Omental fat pad (tissue), 4 donors: Measurements from ENCODE around the gene DUSP19. TPM values are rescaled to one million over a fixed set of nuclear protein-coding genes. Genes with fewer than 3 reads are reported as not detected.

ENCODE experiments used
- ATAC-seq: fragments of 150-250 bp; one replicate; pipeline ENCODE4 v1.9.1; 2016; ENCODE audit warnings: mild to moderate bottlenecking, moderate library complexity; ENCODE audit not compliant: low FRiP score
- DNase-seq: peaks from one replicate; pipeline ENCODE4 v3.0.0-alpha.2; 2019; ENCODE audit warnings: low spot score
- CTCF ChIP-seq, 3 donors: fragments of 450-650 bp; IDR thresholded peaks; one replicate each; pipeline ENCODE4 v1.5.1; 2016 to 2017; ENCODE audit warnings: antibody characterized with exemption in 3 of 3, mild to moderate bottlenecking in 3 of 3, moderate library complexity in 2 of 3
- total RNA-seq, 4 donors: library from RNA; depleted of rRNA; stranded (reverse); fragments of >200 nt; gene quantifications; one replicate each; pipeline ENCODE4 v1.1.0, GENCODE V29; 2016

DUSP19 gene
- total RNA-seq, 4 donors from 2014 or later: 0.60 to 2.8 (median 1.5) TPM

- DNase-seq (no peak), ATAC-seq (no peak)
- TF ChIP-seq CTCF (IDR thresholded peaks at IDR 0.05): no peak
Observed at GRCh38 chr2:183089192-183089851, 10.8 kb downstream of the DUSP19 start.

- no peak for DNase-seq
- no peak for ATAC-seq
- no peak for TF ChIP-seq CTCF (IDR thresholded peaks at IDR 0.05)
Observed at GRCh38 chr2:183091318-183091953, 12.9 kb downstream of the DUSP19 start.

GRCh38 chr2:183091954-183092345 is 13.4 kb downstream of the DUSP19 start:
- DNase-seq (no peak), ATAC-seq (no peak)
- no peak for TF ChIP-seq CTCF (IDR thresholded peaks at IDR 0.05)

GRCh38 chr2:183093857-183094657 is 15.5 kb downstream of the DUSP19 start:
- TF ChIP-seq CTCF (IDR thresholded peaks at IDR 0.05): no peak
- no peak for DNase-seq
- no peak for ATAC-seq

GRCh38 chr2:183105402-183106134 is 27.0 kb downstream of the DUSP19 start:
- no peak for ATAC-seq
- no peak for TF ChIP-seq CTCF (IDR thresholded peaks at IDR 0.05)
- DNase-seq: no peak

GRCh38 chr2:183112577-183112976 is 34.0 kb downstream of the DUSP19 start:
- DNase-seq (no peak), ATAC-seq (no peak)
- no peak for TF ChIP-seq CTCF (IDR thresholded peaks at IDR 0.05)
